HEK293 (cell line): Measurements from ENCODE around the gene PEAR1.

Experiments
- KLF9 ChIP-seq: fragments of 450-650 bp; formaldehyde crosslinking; IDR thresholded peaks from 2 replicates; pipeline ENCODE4 v1.5.1; 2016; ENCODE audit warnings: missing biosample characterization, missing genetic modification characterization, low read depth
- RBAK ChIP-seq: fragments of 450-650 bp; formaldehyde crosslinking; IDR thresholded peaks from 2 replicates; pipeline ENCODE4 v1.5.1; 2016; ENCODE audit warnings: missing biosample characterization, missing genetic modification characterization
- TCF7L2 ChIP-seq: IDR thresholded peaks from 2 replicates; pipeline ENCODE4 v1.6.1; 2011; ENCODE audit warnings: low read depth, mild to moderate bottlenecking, inconsistent platforms, low read length, moderate library complexity, borderline replicate concordance
- YY1 ChIP-seq: fragments of 450-650 bp; formaldehyde crosslinking; IDR thresholded peaks from 2 replicates; pipeline ENCODE4 v1.5.1; 2018; ENCODE audit warnings: missing biosample characterization, missing genetic modification characterization
- ZNF10 ChIP-seq: fragments of 450-650 bp; formaldehyde crosslinking; IDR thresholded peaks from 2 replicates; pipeline ENCODE4 v1.5.1; 2017; ENCODE audit warnings: missing biosample characterization, missing genetic modification characterization
- ZNF211 ChIP-seq: fragments of 450-650 bp; formaldehyde crosslinking; IDR thresholded peaks from 2 replicates; pipeline ENCODE4 v1.5.1; 2016; ENCODE audit warnings: low read depth, missing biosample characterization, missing genetic modification characterization
- ZNF248 ChIP-seq: fragments of 450-650 bp; formaldehyde crosslinking; IDR thresholded peaks from 2 replicates; pipeline ENCODE4 v1.5.1; 2017; ENCODE audit warnings: missing biosample characterization, missing genetic modification characterization
- ZNF560 ChIP-seq: fragments of 450-650 bp; formaldehyde crosslinking; IDR thresholded peaks from 2 replicates; pipeline ENCODE4 v1.5.1; 2017; ENCODE audit warnings: missing biosample characterization, missing genetic modification characterization, borderline replicate concordance
- ZNF596 ChIP-seq: fragments of 450-650 bp; IDR thresholded peaks from 2 replicates; pipeline ENCODE4 v1.5.0; 2018; ENCODE audit warnings: missing biosample characterization, mild to moderate bottlenecking, missing genetic modification characterization, moderate library complexity
- ZNF660 ChIP-seq: fragments of 450-650 bp; IDR thresholded peaks from 2 replicates; pipeline ENCODE4 v1.5.1; 2018; ENCODE audit warnings: missing biosample characterization, mild to moderate bottlenecking, missing genetic modification characterization
- ZNF670 ChIP-seq: fragments of 450-650 bp; formaldehyde crosslinking; IDR thresholded peaks from 2 replicates; pipeline ENCODE4 v1.5.1; 2016; ENCODE audit warnings: missing biosample characterization, missing genetic modification characterization, low read depth
- ZNF791 ChIP-seq: fragments of 450-650 bp; formaldehyde crosslinking; IDR thresholded peaks from 2 replicates; pipeline ENCODE4 v1.5.1; 2016; ENCODE audit warnings: missing biosample characterization, missing genetic modification characterization
- TF ChIP-seq, protein P1 (sequence below): fragments of 450-650 bp; formaldehyde crosslinking; IDR thresholded peaks from 2 replicates; pipeline ENCODE4 v1.5.1; 2016; ENCODE audit warnings: missing biosample characterization, missing genetic modification characterization
- TF ChIP-seq, protein P2 (sequence below): fragments of 450-650 bp; formaldehyde crosslinking; IDR thresholded peaks from 2 replicates; pipeline ENCODE4 v1.5.0; 2017; ENCODE audit warnings: missing biosample characterization, missing genetic modification characterization, borderline replicate concordance
- TF ChIP-seq, protein P3 (sequence below): fragments of 450-650 bp; formaldehyde crosslinking; IDR thresholded peaks from 2 replicates; pipeline ENCODE4 v1.5.1; 2016; ENCODE audit warnings: missing biosample characterization, missing genetic modification characterization
- TF ChIP-seq, protein P4 (sequence below): fragments of 450-650 bp; formaldehyde crosslinking; IDR thresholded peaks from 2 replicates; pipeline ENCODE4 v1.5.1; 2017; ENCODE audit warnings: missing biosample characterization, missing genetic modification characterization
- TF ChIP-seq, protein P5 (sequence below): fragments of 450-650 bp; formaldehyde crosslinking; IDR thresholded peaks from 2 replicates; pipeline ENCODE4 v1.5.1; 2016; ENCODE audit warnings: missing biosample characterization, missing genetic modification characterization, borderline replicate concordance

PEAR1 gene

DNA sequence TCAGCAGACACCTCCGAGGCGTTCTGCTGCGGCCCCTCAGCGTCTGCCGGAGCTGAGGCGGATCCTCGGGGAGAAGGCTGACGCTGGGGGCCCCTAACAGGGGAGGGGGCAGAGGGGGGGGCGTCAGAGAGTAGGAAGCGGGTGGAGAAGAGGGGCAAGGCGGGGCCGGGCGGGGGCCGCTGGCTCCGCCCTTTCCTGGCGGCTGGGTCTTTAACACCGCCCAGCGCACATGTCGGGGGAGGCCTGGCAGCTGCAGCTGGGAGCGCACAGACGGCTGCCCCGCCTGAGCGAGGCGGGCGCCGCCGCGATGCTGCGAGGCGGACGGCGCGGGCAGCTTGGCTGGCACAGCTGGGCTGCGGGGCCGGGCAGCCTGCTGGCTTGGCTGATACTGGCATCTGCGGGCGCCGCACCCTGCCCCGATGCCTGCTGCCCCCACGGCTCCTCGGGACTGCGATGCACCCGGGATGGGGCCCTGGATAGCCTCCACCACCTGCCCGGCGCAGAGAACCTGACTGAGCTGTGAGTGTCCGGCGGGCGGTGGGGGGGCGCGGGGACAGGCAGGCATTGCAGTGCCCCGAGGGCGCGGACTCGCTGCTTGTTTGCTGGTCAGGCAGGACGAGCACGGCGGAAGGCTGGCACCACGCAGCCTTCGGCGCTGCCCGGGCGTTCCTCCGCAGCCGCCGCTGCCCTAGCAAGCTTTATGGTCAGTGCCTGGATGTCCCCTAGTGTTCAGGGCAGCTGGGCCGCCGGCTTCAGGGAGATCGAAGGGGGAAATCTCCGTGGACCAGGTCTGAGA is 32.7 kb upstream of the PEAR1 start, which contains the start of gene NTRK1 (continued):
- TF ChIP-seq, protein P1, sequence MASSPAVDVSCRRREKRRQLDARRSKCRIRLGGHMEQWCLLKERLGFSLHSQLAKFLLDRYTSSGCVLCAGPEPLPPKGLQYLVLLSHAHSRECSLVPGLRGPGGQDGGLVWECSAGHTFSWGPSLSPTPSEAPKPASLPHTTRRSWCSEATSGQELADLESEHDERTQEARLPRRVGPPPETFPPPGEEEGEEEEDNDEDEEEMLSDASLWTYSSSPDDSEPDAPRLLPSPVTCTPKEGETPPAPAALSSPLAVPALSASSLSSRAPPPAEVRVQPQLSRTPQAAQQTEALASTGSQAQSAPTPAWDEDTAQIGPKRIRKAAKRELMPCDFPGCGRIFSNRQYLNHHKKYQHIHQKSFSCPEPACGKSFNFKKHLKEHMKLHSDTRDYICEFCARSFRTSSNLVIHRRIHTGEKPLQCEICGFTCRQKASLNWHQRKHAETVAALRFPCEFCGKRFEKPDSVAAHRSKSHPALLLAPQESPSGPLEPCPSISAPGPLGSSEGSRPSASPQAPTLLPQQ (tag by site-specific recombination): no peak
- TF ChIP-seq ZNF211 (tag by site-specific recombination) (no peak), ZNF10 (tag by site-specific recombination) (no peak), ZNF596 (0 out of 2 replicates have a peak, but pooled peaks have one; percentile 36), ZNF660 (0 out of 2 replicates have a peak, but pooled peaks have one; percentile 43), RBAK (tag by site-specific recombination) (no peak), YY1 (tag by site-specific recombination) (no peak), ZNF560 (no peak), TCF7L2 (no peak), ZNF791 (tag by site-specific recombination) (no peak), ZNF248 (no peak), KLF9 (tag by site-specific recombination) (no peak), ZNF670 (no peak)
- TF ChIP-seq, protein P2, sequence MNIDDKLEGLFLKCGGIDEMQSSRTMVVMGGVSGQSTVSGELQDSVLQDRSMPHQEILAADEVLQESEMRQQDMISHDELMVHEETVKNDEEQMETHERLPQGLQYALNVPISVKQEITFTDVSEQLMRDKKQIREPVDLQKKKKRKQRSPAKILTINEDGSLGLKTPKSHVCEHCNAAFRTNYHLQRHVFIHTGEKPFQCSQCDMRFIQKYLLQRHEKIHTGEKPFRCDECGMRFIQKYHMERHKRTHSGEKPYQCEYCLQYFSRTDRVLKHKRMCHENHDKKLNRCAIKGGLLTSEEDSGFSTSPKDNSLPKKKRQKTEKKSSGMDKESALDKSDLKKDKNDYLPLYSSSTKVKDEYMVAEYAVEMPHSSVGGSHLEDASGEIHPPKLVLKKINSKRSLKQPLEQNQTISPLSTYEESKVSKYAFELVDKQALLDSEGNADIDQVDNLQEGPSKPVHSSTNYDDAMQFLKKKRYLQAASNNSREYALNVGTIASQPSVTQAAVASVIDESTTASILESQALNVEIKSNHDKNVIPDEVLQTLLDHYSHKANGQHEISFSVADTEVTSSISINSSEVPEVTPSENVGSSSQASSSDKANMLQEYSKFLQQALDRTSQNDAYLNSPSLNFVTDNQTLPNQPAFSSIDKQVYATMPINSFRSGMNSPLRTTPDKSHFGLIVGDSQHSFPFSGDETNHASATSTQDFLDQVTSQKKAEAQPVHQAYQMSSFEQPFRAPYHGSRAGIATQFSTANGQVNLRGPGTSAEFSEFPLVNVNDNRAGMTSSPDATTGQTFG (tag by site-specific recombination): no peak
- TF ChIP-seq, protein P3, sequence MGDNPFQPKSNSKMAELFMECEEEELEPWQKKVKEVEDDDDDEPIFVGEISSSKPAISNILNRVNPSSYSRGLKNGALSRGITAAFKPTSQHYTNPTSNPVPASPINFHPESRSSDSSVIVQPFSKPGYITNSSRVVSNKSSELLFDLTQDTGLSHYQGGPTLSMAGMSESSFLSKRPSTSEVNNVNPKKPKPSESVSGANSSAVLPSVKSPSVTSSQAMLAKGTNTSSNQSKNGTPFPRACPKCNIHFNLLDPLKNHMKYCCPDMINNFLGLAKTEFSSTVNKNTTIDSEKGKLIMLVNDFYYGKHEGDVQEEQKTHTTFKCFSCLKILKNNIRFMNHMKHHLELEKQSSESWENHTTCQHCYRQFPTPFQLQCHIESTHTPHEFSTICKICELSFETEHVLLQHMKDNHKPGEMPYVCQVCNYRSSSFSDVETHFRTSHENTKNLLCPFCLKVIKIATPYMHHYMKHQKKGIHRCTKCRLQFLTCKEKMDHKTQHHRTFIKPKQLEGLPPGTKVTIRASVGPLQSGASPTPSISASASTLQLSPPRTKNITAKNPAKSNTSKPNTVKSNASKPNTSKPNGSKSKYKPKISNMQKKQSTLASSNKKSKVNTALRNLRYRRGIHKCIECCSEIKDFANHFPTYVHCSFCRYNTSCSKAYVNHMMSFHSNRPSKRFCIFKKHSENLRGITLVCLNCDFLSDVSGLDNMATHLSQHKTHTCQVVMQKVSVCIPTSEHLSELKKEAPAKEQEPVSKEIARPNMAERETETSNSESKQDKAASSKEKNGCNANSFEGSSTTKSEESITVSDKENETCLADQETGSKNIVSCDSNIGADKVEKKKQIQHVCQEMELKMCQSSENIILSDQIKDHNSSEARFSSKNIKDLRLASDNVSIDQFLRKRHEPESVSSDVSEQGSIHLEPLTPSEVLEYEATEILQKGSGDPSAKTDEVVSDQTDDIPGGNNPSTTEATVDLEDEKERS (tag by site-specific recombination): no peak
- TF ChIP-seq, protein P4, sequence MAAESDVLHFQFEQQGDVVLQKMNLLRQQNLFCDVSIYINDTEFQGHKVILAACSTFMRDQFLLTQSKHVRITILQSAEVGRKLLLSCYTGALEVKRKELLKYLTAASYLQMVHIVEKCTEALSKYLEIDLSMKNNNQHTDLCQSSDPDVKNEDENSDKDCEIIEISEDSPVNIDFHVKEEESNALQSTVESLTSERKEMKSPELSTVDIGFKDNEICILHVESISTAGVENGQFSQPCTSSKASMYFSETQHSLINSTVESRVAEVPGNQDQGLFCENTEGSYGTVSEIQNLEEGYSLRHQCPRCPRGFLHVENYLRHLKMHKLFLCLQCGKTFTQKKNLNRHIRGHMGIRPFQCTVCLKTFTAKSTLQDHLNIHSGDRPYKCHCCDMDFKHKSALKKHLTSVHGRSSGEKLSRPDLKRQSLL (tag by site-specific recombination): no peak
- TF ChIP-seq, protein P5, sequence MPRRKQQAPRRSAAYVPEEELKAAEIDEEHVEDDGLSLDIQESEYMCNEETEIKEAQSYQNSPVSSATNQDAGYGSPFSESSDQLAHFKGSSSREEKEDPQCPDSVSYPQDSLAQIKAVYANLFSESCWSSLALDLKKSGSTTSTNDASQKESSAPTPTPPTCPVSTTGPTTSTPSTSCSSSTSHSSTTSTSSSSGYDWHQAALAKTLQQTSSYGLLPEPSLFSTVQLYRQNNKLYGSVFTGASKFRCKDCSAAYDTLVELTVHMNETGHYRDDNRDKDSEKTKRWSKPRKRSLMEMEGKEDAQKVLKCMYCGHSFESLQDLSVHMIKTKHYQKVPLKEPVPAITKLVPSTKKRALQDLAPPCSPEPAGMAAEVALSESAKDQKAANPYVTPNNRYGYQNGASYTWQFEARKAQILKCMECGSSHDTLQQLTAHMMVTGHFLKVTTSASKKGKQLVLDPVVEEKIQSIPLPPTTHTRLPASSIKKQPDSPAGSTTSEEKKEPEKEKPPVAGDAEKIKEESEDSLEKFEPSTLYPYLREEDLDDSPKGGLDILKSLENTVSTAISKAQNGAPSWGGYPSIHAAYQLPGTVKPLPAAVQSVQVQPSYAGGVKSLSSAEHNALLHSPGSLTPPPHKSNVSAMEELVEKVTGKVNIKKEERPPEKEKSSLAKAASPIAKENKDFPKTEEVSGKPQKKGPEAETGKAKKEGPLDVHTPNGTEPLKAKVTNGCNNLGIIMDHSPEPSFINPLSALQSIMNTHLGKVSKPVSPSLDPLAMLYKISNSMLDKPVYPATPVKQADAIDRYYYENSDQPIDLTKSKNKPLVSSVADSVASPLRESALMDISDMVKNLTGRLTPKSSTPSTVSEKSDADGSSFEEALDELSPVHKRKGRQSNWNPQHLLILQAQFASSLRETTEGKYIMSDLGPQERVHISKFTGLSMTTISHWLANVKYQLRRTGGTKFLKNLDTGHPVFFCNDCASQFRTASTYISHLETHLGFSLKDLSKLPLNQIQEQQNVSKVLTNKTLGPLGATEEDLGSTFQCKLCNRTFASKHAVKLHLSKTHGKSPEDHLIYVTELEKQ (tag by site-specific recombination): no peak
